Left renal pelvis (tissue), 4 donors: ENCODE measurements around the gene F12. TPM values are rescaled to one million over a fixed set of nuclear protein-coding genes. Genes with fewer than 3 reads are reported as not detected.

Source experiments
- DNase-seq, 4 donors: peaks; one replicate each; pipeline ENCODE4 v3.0.0-alpha.2; 2013; ENCODE audit warnings: low read depth in 4 of 4, low spot score in 3 of 4
- polyA plus RNA-seq, 4 donors: library from polyadenylated mRNA; unstranded; fragments of 120-200 nt; gene quantifications; one replicate each; pipeline ENCODE4 v1.2.1, GENCODE V29; 2013; ENCODE audit not compliant: insufficient read length in 4 of 4

F12 gene
- polyA plus RNA-seq, 4 donors, result 0.91 to 13.4 (median 5.8) TPM

DNA sequence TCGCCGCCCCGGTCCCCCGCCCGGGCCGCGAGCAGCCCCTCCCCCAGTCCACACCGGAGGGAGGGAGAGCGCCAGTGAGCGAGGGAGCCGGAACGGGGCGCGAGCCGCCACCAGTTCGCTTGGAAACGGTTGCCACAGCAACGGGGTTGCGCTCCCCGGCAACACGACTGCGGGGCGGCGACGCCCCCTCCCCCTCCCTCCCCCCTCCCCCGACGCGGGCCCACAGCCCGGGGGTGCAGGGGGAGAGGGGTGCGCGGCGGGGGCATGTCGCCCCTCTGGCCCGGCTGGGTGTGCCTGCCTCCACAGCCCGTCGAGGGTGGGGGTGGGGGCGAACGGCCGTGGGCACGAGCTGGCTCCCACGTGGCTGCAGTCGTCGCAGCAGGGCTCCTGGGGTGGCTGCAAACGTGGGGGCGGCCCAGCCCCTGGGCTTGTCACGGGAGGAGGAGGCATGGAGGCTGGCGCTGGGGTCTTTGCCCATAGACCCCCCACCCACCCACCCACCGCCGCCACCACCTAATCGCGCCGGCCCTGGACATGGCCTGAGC lies 37.8 kb upstream of the F12 start:
- DNase-seq, result no peak

GRCh38 chr5:177446200-177447065 lies 37.1 kb upstream of the F12 start, which contains the start of gene PRR7:
Gene PRR7 (plus strand): TSS chr5:177446814. CDS start chr5:177455068, 8,254 bp downstream.
- peak in 1 of 4 donors; percentile 25 for DNase-seq

DNA sequence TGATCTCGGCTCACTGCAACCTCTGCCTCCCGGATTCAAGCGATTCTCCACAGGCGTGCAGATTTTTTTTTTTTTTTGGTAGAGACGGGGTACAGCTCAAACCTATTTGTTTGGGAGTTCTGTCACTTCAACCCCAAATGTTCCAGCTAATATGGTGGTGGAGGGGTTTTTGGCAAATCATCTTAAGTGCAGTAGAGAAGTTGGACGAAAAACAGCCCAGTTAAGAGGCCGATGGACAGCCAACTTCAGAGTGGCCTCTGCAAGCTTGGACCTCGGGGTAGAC lies 36.5 kb upstream of the F12 start:
- DNase-seq, result no peak

DNA sequence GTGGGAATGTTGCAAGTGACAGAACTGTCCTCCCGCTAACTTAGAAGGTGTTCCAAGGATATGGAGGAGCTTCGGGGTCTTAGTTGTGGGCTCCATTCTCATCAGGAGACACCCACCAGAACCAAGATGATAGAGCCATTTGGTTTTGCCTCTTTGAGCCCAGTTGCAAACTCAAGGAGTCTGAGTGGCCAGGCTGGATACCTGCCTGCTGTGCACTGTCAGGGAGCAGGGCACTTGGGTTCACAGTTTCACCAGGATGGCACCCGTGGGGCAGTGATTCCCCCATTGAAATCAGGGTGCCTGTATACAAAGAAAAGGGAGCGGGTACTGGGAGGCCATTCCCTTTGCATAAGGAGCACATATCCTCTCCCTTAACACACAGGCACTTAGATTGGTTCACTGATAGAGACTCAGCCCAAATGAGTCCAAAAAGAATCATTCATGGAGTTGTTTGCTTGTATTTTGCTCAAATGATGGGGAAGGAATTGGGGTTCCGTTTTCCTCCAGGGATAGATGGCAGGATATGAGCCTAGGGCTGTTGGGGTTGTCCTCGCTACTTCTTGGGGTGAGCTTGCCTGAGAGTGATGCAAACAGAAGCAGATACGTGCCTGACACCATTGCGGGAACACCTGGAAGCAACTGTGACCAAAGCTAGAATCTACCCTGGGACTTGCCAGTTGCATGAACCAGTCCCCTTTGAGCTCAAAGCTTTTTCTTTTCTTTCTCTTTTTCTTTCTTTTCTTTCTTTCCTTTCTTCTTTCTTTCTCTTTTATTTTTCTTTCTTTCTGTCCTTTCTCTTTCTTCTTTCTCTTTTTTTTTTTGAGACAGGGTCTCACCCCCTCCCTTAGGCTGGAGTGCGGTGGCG lies 35.9 kb upstream of the F12 start:
- DNase-seq, result no peak

GRCh38 chr5:177444106-177445051 lies 35.0 kb upstream of the F12 start:
- DNase-seq, result no peak

DNA sequence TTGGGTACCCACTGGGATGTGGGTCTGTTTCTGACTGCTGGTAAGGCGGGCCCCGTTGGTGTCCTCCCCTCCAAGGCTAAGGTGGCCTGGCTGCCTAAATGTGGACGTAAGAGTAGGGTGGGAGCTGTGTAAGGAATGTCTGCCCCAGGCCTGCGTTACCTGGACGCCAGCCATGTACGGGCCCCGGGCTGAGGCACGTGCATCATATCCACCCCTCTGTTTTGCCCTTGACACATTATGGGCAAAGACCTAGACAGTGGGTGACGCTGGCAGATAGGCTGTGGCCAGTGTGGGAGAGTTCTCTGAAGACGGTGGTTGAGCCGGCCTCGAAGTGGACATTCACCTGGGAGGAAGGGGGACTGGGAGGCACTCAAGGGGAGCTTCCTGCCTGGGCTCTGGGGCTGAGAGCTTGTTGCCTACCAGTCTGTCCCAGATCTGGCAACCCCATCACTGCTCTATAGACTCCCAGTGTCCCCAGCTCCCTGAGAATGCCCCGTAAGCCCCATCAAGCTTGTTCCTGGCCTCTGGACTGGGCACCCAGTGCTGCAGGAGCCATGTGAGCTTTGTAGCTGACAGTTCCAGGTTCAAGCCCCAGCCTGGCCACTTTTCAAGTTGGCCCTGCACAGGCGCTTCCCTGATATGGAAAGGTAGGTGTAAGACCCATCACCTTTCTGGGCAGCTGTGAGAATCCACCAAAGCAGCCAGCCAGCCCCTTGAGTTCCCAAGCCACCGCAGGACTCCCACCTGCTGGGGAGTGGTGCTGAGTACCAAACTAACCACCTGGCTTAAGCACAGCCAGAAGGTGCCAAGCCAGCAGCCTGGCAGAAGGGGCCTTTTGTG lies 34.0 kb upstream of the F12 start:
- DNase-seq, result no peak

GRCh38 chr5:177442066-177442826 lies 32.9 kb upstream of the F12 start:
- no peak for DNase-seq

DNA sequence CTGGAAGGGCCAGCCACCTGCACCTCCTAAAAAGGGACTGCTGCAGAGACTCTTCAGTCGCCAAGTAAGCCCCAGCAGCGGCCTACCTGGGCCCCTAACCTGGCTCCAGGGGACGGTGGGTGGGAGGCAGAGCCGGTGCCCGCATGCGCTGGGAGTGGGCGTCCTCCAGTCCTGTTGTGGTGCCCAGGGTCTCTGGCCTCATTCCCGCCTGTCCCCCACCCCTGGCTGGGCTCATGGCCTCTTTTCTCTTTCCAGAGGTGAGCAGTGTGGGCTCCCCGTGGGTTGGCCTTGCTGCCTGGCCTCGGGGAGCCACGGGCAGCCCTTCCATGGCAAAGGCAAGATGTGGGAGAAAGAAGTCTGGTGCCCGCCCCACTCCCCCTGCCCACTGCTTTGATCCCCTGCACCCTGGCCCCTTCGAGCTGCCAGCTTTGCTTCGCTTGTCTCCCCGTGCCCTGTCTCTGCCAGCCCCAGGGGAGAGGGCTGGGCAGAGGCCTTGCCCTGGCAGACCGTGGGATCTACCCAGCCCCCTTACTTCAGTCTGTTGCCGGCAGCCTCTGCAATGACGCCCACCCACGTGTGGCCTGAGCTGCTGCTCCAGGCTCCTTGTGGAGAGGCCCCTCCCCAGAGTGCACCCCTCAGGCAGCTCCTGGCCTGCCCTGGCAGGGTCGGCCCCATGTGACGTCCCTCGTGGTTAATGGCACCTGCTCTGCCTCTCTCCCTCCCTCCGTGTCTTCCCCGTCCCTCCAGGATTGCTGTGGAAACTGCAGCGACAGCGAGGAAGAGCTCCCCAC lies 31.8 kb upstream of the F12 start:
- no peak for DNase-seq

DNA sequence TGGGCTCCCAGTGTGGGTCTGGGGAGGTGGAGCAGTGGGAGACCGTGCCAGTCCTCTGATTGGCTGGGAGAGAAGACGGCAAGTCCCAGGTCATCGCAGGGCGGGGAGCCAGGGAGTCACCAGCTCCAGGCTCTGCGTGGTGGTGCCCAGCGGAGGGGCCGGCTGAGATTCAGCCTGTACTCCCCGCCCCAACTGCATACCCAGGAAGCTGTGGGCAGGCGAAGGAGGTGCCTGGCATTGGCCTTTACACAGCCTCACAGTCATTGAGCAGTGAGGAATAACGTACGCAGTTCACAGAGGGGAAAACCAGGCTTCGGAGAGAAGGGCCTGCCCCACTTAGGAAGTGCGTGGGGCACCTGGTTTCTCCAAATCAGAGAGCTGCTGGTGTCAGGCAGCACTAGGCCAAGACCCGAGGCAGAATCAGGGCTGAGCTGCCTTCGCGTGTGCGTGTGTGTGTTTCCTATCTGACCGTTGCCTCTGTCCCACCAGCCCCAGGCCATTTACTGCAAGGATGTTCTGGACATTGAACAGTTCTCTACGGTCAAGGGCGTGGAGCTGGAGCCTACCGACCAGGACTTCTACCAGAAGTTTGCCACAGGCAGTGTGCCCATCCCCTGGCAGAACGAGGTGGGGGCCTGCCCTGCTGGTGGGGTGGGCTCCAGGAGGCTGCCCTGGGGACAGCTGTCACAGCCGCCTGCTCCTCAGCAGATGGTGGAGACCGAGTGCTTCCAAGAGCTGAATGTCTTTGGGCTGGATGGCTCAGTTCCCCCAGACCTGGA lies 31.0 kb upstream of the F12 start:
- no peak for DNase-seq

- no peak for DNase-seq
Observed at GRCh38 chr5:177439518-177440053, 30.2 kb upstream of the F12 start.

GRCh38 chr5:177438468-177438867 lies 29.1 kb upstream of the F12 start:
- DNase-seq, result no peak

DNA sequence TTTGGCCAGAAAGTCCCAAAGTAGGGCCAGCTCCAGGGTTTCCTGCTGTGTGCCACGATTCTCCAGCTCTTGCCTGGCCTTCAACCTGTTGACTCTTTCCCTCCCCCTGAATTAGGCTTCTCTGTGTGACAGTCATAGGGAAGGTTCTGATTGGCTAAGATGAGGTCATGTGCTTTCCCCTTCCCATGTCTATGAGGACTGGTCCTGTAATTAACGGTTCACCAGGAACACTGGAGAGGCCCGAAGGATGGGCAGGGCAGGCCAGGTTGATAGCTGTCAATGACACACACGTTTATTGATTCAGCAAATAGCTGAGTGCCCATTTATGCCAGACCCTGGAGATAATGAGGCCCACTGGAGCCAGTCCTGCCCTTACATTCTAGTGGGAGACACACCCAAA lies 28.3 kb upstream of the F12 start:
- DNase-seq, result no peak

DNA sequence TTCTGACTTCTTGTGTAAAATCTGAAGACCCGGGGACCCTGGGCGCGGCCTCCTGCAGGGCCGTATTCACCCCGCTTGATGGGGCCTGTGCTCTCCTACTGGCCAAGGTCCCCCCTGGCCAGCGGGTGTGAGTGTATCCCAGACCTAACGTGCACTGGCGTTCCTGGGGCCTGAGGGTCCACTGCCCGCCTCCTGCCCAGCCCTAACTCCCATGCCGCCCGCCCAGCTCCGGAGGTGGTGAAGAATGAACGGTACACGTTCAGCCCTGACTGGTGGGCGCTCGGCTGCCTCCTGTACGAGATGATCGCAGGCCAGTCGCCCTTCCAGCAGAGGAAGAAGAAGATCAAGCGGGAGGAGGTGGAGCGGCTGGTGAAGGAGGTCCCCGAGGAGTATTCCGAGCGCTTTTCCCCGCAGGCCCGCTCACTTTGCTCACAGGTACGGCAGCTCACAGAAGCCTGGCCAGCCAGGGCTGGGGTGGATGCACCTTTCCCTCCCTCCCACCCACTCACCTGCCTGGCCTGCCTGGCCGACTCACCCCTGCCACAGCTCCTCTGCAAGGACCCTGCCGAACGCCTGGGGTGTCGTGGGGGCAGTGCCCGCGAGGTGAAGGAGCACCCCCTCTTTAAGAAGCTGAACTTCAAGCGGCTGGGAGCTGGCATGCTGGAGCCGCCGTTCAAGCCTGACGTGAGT lies 26.6 kb upstream of the F12 start:
- no peak for DNase-seq

DNA sequence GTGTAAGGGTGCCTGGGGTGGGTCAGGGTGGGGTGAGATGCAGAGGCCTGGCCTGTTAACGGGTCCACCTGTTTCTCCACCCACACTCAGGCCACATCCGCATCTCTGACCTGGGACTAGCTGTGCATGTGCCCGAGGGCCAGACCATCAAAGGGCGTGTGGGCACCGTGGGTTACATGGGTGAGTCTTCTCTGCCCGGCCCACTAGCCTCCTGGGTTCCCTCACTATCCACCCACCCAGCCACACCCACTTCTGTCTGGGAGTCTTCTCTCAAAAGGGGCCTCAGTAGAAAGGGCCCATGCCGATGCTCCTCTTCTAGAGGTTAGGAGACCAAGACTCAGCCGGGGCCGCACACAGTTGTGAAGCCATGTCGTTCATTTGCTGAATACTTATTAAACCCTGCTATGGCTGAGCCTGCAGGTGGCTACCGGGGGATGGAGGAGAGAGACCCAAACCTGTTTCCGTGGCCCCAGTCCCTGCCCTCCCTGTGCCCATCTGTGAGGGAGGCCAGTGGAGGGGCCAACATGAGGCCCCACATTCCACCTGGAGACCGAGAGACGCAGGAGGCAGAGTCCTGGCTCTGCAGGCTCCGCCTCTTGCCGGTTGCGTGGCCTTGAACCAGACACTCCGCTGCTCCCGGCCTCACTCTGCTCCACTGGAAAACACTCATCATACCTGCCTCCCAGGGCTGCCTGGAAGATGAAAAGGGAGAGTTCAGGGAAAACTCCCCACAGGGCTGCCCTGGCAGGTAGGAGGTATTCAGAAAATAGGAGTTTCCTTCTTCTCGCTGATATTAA lies 25.8 kb upstream of the F12 start:
- no peak for DNase-seq

DNA sequence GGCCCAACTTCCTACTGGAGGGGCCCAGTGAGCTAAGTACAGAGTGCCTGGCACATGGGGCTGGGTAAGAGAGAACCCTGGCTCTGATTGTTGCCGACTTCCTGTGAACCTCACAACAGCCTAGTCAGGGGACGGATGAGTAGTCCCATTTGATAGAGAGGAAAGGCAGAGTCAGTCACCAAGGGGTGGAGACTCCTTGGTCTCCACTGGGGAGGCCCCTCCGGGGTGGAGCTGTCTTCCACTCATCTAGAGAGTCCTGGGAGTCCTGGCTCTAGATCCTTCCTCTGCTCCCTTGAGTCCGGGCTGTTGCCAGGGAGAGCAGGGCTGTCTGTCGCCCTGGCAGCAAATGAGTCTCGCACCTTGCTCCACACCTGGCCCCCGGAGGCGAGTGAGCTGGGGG lies 25.1 kb upstream of the F12 start:
- no peak for DNase-seq
